AG04450 (cell line): Measurements from ENCODE around the gene ZNF532. TPM values are rescaled to one million over a fixed set of nuclear protein-coding genes. Genes with fewer than 3 reads are reported as not detected.

Source experiments
- CTCF ChIA-PET: fragments of 300-600, 350-600 bp; formaldehyde crosslinking; extraction: SDS; loops from one replicate; lab custom pipeline; 2022; ENCODE audit warnings: antibody characterized with exemption, inconsistent platforms; lab: Charles Lee
- POLR2A ChIA-PET: fragments of 350-600 bp; formaldehyde crosslinking; extraction: SDS; loops from one replicate; lab custom pipeline; 2021; ENCODE audit warnings: antibody characterized with exemption, inconsistent platforms; lab: Yijun Ruan, JAX
- DNase-seq: peaks from one replicate; pipeline ENCODE4 v3.0.0-alpha.2; 2011; ENCODE audit warnings: low read depth, low spot score
- H3K27ac ChIP-seq: one replicate; pipeline ENCODE4 v1.5.1; 2012; ENCODE audit warnings: low read depth, low read length, control low read depth
- H3K27me3 ChIP-seq: one replicate; pipeline ENCODE4 v1.6.0; 2012; ENCODE audit warnings: low read length; ENCODE audit not compliant: control insufficient read depth, insufficient read depth
- H3K4me3 ChIP-seq: 2 replicates; pipeline ENCODE4 v1.5.1; 2011; ENCODE audit warnings: mild to moderate bottlenecking, low read depth, low read length, control low read depth
- H3K9me3 ChIP-seq: 2 replicates; pipeline ENCODE4 v1.5.1; 2012; ENCODE audit warnings: low read length; ENCODE audit not compliant: control insufficient read depth, insufficient read depth
- polyA plus RNA-seq: library from polyadenylated mRNA; depleted of rRNA; stranded (reverse); fragments of >200 nt; gene quantifications from 2 replicates; pipeline ENCODE4 v1.2.3, GENCODE V29; 2011
- TF ChIP-seq, protein P1 (sequence below): IDR thresholded peaks from 2 replicates; pipeline ENCODE4 v1.5.1; 2011; ENCODE audit warnings: low read depth, low read length, control low read depth, inconsistent platforms

ZNF532 gene
- polyA plus RNA-seq, 1 experiment: 69.7 TPM

GRCh38 chr18:58863539-58864145 is 1.0 kb upstream of the ZNF532 start:
- H3K9me3 ChIP-seq: peaks cover 2% of the 10 kb centered on the region; the same call in 1 of the 2 replicates
- peak overlapping the region; percentile 62 for H3K27ac ChIP-seq
- no peaks in the 10 kb centered on the region for H3K27me3 ChIP-seq
- CTCF ChIA-PET: no interaction called here
- TF ChIP-seq, protein P1, sequence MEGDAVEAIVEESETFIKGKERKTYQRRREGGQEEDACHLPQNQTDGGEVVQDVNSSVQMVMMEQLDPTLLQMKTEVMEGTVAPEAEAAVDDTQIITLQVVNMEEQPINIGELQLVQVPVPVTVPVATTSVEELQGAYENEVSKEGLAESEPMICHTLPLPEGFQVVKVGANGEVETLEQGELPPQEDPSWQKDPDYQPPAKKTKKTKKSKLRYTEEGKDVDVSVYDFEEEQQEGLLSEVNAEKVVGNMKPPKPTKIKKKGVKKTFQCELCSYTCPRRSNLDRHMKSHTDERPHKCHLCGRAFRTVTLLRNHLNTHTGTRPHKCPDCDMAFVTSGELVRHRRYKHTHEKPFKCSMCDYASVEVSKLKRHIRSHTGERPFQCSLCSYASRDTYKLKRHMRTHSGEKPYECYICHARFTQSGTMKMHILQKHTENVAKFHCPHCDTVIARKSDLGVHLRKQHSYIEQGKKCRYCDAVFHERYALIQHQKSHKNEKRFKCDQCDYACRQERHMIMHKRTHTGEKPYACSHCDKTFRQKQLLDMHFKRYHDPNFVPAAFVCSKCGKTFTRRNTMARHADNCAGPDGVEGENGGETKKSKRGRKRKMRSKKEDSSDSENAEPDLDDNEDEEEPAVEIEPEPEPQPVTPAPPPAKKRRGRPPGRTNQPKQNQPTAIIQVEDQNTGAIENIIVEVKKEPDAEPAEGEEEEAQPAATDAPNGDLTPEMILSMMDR: no peak
- peak overlapping the region; percentile 54 for H3K4me3 ChIP-seq
- POLR2A ChIA-PET: interaction anchor here (1.5 kb wide), 1 partner anchor 82 kb away, joined by 3 read pairs; no protein-coding TSS in a partner anchor
- DNase-seq: no peak

DNA sequence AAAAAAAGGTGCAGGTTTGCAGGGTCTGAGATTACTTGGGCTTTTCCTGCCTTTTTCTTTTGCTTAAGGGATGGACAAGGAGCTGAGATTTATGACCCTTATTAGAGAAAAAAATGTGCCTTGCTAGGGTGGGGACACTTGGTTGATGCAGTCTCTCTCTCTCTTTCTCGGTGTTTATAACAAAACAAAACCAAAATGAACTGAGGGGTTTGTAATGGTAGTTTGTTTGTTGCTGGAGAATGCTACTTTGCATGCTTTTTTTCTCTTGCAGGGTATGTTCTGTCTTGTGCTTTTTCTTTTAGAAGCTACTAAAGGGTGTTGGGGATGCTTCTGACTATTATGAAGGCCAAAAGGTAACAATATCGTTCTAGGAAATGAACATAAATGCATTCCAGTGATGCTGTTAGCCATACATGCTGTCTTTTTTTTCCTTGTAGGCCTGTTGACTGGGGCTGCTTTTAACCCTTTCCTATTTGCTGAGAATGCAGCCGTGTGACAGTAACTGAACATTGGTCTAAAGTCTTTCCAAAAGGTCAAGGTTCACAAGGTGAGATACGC is 435 bp downstream of the ZNF532 start:
- TF ChIP-seq, protein P1: no peak
- Histone ChIP-seq H3K4me3 (peak overlapping the region; percentile 54), H3K27me3 (no peaks in the 10 kb centered on the region), H3K9me3 (peaks cover 2% of the 10 kb centered on the region; the same call in 1 of the 2 replicates), H3K27ac (peak overlapping the region; percentile 62)
- POLR2A ChIA-PET: interaction anchor here (0.7 to 1.5 kb wide), 3 partner anchors 76 to 90 kb away, joined by 3 read pairs; no protein-coding TSS in a partner anchor
- CTCF ChIA-PET: no interaction called here
- DNase-seq: no peak

DNA sequence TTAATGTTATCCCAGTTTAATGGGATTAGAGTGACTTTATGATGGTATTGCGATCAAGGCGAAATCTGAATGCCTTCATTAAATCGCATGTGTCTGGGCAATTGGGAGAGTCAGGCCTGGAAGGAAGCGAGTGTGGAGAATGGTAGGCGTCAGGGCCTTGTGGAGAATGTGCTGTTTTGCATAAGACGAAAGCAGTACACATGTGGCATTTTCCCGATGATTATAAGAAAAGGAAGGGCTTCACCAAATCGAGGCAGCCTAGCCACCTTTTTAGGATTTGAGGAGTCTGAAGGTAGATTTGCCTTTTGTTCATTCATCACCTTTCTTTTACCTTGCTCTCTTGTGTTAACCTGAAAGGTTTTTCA is 1.0 kb downstream of the ZNF532 start:
- H3K27ac ChIP-seq: no peak overlapping the region
- H3K4me3 ChIP-seq: peak overlapping the region; percentile 30; the same call in 1 of the 2 replicates
- POLR2A ChIA-PET: interaction anchor here (0.7 kb wide), 1 partner anchor 90 kb away, joined by 3 read pairs; no protein-coding TSS in a partner anchor
- H3K9me3 ChIP-seq: peaks cover 2% of the 10 kb centered on the region; the same call in 1 of the 2 replicates
- TF ChIP-seq, protein P1: no peak
- no peak for DNase-seq
- CTCF ChIA-PET: no interaction called here
- no peaks in the 10 kb centered on the region for H3K27me3 ChIP-seq

- no peaks in the 10 kb centered on the region for H3K27me3 ChIP-seq
- ChIA-PET POLR2A (no interaction called here), CTCF (interaction anchor here (1.4 to 1.8 kb wide), 2 partner anchors 83 to 204 kb away, joined by 4 to 5 read pairs; no protein-coding TSS in a partner anchor)
- H3K27ac ChIP-seq: no peak overlapping the region
- TF ChIP-seq, protein P1: no peak
- peaks cover 2% of the 10 kb centered on the region; the same call in 1 of the 2 replicates for H3K9me3 ChIP-seq
- H3K4me3 ChIP-seq: peak overlapping the region; percentile 30
- no peak for DNase-seq
These were observed 1.5 kb downstream of the ZNF532 start for GRCh38 chr18:58866066-58866772.

- ChIA-PET POLR2A (no interaction called here), CTCF (interaction anchor here (1.4 to 1.8 kb wide), 2 partner anchors 84 to 203 kb away, joined by 4 to 5 read pairs; no protein-coding TSS in a partner anchor)
- Histone ChIP-seq H3K9me3 (peaks cover 2% of the 10 kb centered on the region; the same call in 1 of the 2 replicates), H3K4me3 (peak overlapping the region; percentile 7; the same call in 1 of the 2 replicates), H3K27ac (no peak overlapping the region), H3K27me3 (no peaks in the 10 kb centered on the region)
- no peak for DNase-seq
- TF ChIP-seq, protein P1: no peak
These were observed 2.1 kb downstream of the ZNF532 start for GRCh38 chr18:58866773-58867150.
